ENCODE data around the gene FRRS1L. TPM values are rescaled to one million over a fixed set of nuclear protein-coding genes. Genes with fewer than 3 reads are reported as not detected.

FRRS1L gene
- total and polyA plus RNA-seq, 2 of the 13 experiments (the other 11 are each of a cell fraction or from before 2014, with no cell fraction given): 0.02 to 0.03 TPM

DNA sequence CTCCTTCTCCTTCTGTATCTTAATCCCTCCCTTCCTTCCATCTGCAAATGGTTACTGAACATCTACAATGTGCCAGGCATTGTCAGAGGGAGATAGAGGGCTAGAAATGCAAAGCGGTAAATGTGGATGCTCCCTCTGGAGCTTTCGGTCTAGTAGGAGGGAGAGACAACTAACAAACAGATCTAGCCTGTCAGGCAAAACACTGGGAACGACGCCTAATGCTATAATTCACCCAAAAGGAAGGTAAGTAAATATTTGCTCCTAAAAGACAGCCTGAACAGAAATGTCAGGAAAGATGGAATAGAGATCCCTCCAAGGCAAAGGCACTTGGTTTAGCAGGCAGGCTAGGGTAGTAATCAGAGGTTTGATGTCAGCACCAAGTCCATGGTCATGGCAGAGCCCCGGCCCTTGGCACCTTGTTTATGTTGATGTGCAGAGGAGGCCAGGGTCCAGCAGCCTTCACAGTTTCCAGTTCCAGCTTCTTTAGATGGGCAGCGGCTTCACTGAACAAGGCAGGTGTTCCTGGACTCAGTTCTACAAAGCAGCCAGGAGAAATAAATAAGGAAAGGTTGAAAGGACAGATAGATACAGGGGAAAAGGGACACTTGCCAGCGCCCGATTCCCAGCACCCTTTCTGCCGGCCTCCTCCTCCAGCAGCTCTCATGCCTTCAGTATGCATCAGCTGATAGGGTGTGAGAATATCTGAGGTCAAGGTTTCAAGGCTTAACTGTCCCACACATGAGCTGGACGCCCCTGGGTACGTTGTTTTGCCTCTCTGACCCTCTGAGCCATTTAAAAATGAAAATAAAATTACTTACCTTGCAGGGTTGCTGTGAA lies 46.5 kb upstream of the FRRS1L start:
- H3K36me3 ChIP-seq (replicated peaks in 1 of 2; ENCODE audit: control insufficient read depth in 1 of 2, insufficient read depth in 2 of 2, low read length in 2 of 2): no peaks in the 10 kb centered on the region
- no peak for DNase-seq (ENCODE audit: low spot score)
- TF ChIP-seq TFAP4 (IDR thresholded peaks at IDR 0.05; ENCODE audit: borderline replicate concordance, low read depth) (peak; percentile 29; the same call in 1 of the 2 replicates), TBP (CRISPR knock-in tag; IDR thresholded peaks at IDR 0.05) (no peak)
- ChIA-PET POLR2A (no interaction called here), CTCF (ENCODE audit: low intra/inter-chr PET ratio, low total read pairs) (no interaction called here)
- H3K9ac ChIP-seq (ENCODE audit: insufficient read depth, low read depth, low read length): no peak overlapping the region
- H3K4me2 ChIP-seq (ENCODE audit: low read depth, low read length): peak overlapping the region; percentile 9; the same call in 1 of the 2 replicates
- 19% methylated on average over 11 of the region's 11 CpGs for WGBS (ENCODE audit: low lambda C conversion rate)
- in situ Hi-C loops (cut with HindIII; ENCODE audit: extremely low pct_ligation_motif_present, low pct_unique_long_range_greater_than_20kb) (no loop called here), intact Hi-C loops (cut with micrococcal nuclease; ENCODE audit: unreplicated experiment) (no loop called here)
- no peaks in the 10 kb centered on the region for H3K27me3 ChIP-seq (ENCODE audit: control insufficient read depth in 1 of 2, insufficient read depth in 2 of 2, low read length in 2 of 2)
- H2AFZ ChIP-seq (ENCODE audit: low read length): no peak overlapping the region
- H3K4me1 ChIP-seq (ENCODE audit: insufficient read depth, low read length): peaks cover 11% of the 10 kb centered on the region
- H4K20me1 ChIP-seq (ENCODE audit: insufficient read depth, low read length): no peaks in the 10 kb centered on the region
- no peaks in the 10 kb centered on the region for H3K79me2 ChIP-seq (ENCODE audit: insufficient read depth, low read length)
- FAIRE-seq: no peak
- ATAC-seq: peak; percentile 61
- BruUV-seq (replicated peaks): no TSS peak
- no peak overlapping the region for H3K27ac ChIP-seq (ENCODE audit: extremely low read length, insufficient read depth, low read length)
- no peak overlapping the region for H3K4me3 ChIP-seq (replicated peaks in 1 of 3; ENCODE audit: insufficient read depth in 1 of 3, low read depth in 2 of 3, low read length in 3 of 3)
- H3K9me3 ChIP-seq (ENCODE audit: low read length): no peaks in the 10 kb centered on the region

DNA sequence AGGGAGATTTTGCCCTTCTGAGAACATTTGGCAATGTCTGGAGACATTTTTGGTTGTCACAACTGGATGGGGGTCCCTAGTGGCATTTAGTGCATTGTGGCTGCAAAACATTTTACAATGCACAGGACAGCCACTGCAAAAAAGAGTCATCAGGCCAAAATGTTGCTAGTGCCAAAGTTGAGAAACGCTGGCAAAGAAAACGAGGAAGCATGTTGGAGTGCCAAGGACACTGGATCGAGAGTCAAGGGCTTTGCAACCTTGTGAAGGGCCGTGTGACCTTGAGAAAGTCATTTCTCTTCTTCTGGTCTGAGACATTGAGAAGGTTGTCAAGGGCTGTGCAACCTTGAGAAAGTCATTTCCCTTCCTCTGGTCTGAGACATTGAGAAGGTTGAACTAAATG lies 45.7 kb upstream of the FRRS1L start:
- Histone ChIP-seq H4K20me1 (ENCODE audit: insufficient read depth, low read length) (no peaks in the 10 kb centered on the region), H3K27ac (ENCODE audit: extremely low read length, insufficient read depth, low read length) (no peak overlapping the region), H3K4me2 (ENCODE audit: low read depth, low read length) (no peak overlapping the region), H3K9ac (ENCODE audit: insufficient read depth, low read depth, low read length) (no peak overlapping the region), H2AFZ (ENCODE audit: low read length) (no peak overlapping the region), H3K36me3 (replicated peaks in 1 of 2; ENCODE audit: control insufficient read depth in 1 of 2, insufficient read depth in 2 of 2, low read length in 2 of 2) (no peaks in the 10 kb centered on the region), H3K9me3 (ENCODE audit: low read length) (no peaks in the 10 kb centered on the region), H3K79me2 (ENCODE audit: insufficient read depth, low read length) (no peaks in the 10 kb centered on the region), H3K4me3 (replicated peaks in 1 of 3; ENCODE audit: insufficient read depth in 1 of 3, low read depth in 2 of 3, low read length in 3 of 3) (no peak overlapping the region), H3K27me3 (ENCODE audit: control insufficient read depth in 1 of 2, insufficient read depth in 2 of 2, low read length in 2 of 2) (no peaks in the 10 kb centered on the region), H3K4me1 (ENCODE audit: insufficient read depth, low read length) (peaks cover 11% of the 10 kb centered on the region)
- FAIRE-seq (no peak), ATAC-seq (no peak), DNase-seq (ENCODE audit: low spot score) (no peak)
- intact Hi-C loops (cut with micrococcal nuclease; ENCODE audit: unreplicated experiment) (no loop called here), in situ Hi-C loops (cut with HindIII; ENCODE audit: extremely low pct_ligation_motif_present, low pct_unique_long_range_greater_than_20kb) (no loop called here)
- WGBS (ENCODE audit: low lambda C conversion rate): 36% methylated on average over 4 of the region's 4 CpGs
- no TSS peak for BruUV-seq (replicated peaks)
- CTCF ChIA-PET (ENCODE audit: low intra/inter-chr PET ratio, low total read pairs): no interaction called here
- POLR2A ChIA-PET: no interaction called here
- TF ChIP-seq SPEN (CRISPR knock-in tag; IDR thresholded peaks at IDR 0.05; ENCODE audit: low read depth) (no peak), CAMTA2 (CRISPR knock-in tag; IDR thresholded peaks at IDR 0.05; ENCODE audit: borderline replicate concordance) (no peak), POLR2G (IDR thresholded peaks at IDR 0.05; ENCODE audit: low read depth, low read length) (no peak), PRDM15 (CRISPR knock-in tag; IDR thresholded peaks at IDR 0.05) (no peak), CREB3 (CRISPR knock-in tag; IDR thresholded peaks at IDR 0.05) (no peak), GATAD1 (CRISPR knock-in tag; IDR thresholded peaks at IDR 0.05) (no peak), ZC3H4 (CRISPR knock-in tag; IDR thresholded peaks at IDR 0.05; ENCODE audit: borderline replicate concordance) (no peak), ZNF557 (CRISPR knock-in tag; IDR thresholded peaks at IDR 0.05) (no peak), ZZZ3 (CRISPR knock-in tag; IDR thresholded peaks at IDR 0.05; ENCODE audit: borderline replicate concordance) (no peak), ZNF709 (CRISPR knock-in tag; IDR thresholded peaks at IDR 0.05) (no peak)

Data from HepG2 (cell line).